T-cell (primary cell): ENCODE results near the gene MRGPRF. TPM values are rescaled to one million over a fixed set of nuclear protein-coding genes. Genes with fewer than 3 reads are reported as not detected.

ENCODE experiments used
- ATAC-seq, 4 experiments: fragments of 200-7000 bp in 3 of 4; fragments of 150-1000 bp in 1 of 4; cut with Tn5 transposase; replicated peaks in 1 of 4; 1 replicate in 3 of 4; 2 replicates in 1 of 4; pipeline ENCODE4 v1.10.0; 2021; ENCODE audit warnings: moderate library complexity in 3 of 4, mild to moderate bottlenecking in 2 of 4, moderate number of reproducible peaks in 1 of 4
- CTCF ChIA-PET, 2 donors: fragments of 300-600 bp; sonication (Branson Sonifier 250); formaldehyde crosslinking; loops; one replicate each; lab custom pipeline; 2022; ENCODE audit warnings: antibody characterized with exemption in 2 of 2; lab: Charles Lee
- POLR2A ChIA-PET, 2 donors: fragments of 300-600 bp; sonication (Branson Sonifier 250); formaldehyde crosslinking; loops; one replicate each; lab custom pipeline; 2022; ENCODE audit warnings: antibody characterized with exemption in 2 of 2; lab: Charles Lee
- DNase-seq, 35 experiments: peaks; one replicate each; pipeline versions ENCODE4 v3.0.0 to v3.0.0-alpha.2; 2013 to 2023
- H3K27ac ChIP-seq: one replicate; pipeline ENCODE4 v1.5.1; 2013; ENCODE audit warnings: low read length
- H3K27me3 ChIP-seq, 2 experiments: replicated peaks in 1 of 2; 1 replicate in 1 of 2; 2 replicates in 1 of 2; pipeline versions ENCODE4 v1.6.1 to v1.7.0; 2013; ENCODE audit warnings: low read length in 1 of 2, mixed read lengths in 1 of 2; ENCODE audit not compliant: control insufficient read depth in 2 of 2, insufficient read depth in 2 of 2; ENCODE audit errors: extremely low read depth in 1 of 2
- H3K36me3 ChIP-seq, 2 donors: 1 replicate in 1 of 2; 2 replicates in 1 of 2; pipeline versions ENCODE4 v1.6.1 to v1.7.0; 2013; ENCODE audit warnings: low read length in 1 of 2; ENCODE audit not compliant: control insufficient read depth in 2 of 2, insufficient read depth in 1 of 2; ENCODE audit errors: extremely low read depth in 1 of 2
- H3K4me1 ChIP-seq, 2 experiments: 1 replicate in 1 of 2; 2 replicates in 1 of 2; pipeline versions ENCODE4 v1.6.1 to v1.7.0; 2013; ENCODE audit warnings: low read length in 2 of 2, mixed read lengths in 1 of 2; ENCODE audit not compliant: insufficient read depth in 2 of 2, control insufficient read depth in 1 of 2; ENCODE audit errors: extremely low read depth in 1 of 2
- H3K4me3 ChIP-seq, 2 donors: 1 replicate in 1 of 2; 2 replicates in 1 of 2; pipeline versions ENCODE4 v1.5.1 to v1.7.0; 2013; ENCODE audit warnings: mild to moderate bottlenecking in 2 of 2, low read length in 1 of 2, moderate library complexity in 1 of 2; ENCODE audit not compliant: control insufficient read depth in 1 of 2; ENCODE audit errors: extremely low read depth in 1 of 2
- H3K9me3 ChIP-seq: 2 replicates; pipeline ENCODE4 v1.7.0; 2013
- H3K27ac Mint-ChIP-seq, 2 donors: one replicate each; pipeline ENCODE4 v1.8.0; 2020 to 2021; ENCODE audit warnings: mild to moderate bottlenecking in 2 of 2, mixed read lengths in 2 of 2
- H3K27me3 Mint-ChIP-seq, 2 donors: one replicate each; pipeline ENCODE4 v1.8.0; 2021 to 2022; ENCODE audit warnings: mixed read lengths in 2 of 2
- H3K36me3 Mint-ChIP-seq: one replicate; pipeline ENCODE4 v1.8.0; 2021; ENCODE audit warnings: mixed read lengths
- H3K4me1 Mint-ChIP-seq, 3 donors: one replicate each; pipeline ENCODE4 v1.8.0; 2020 to 2022; ENCODE audit warnings: mixed read lengths in 3 of 3, mild to moderate bottlenecking in 1 of 3
- H3K4me3 Mint-ChIP-seq, 3 donors: one replicate each; pipeline ENCODE4 v1.8.0; 2020 to 2022; ENCODE audit warnings: mild to moderate bottlenecking in 3 of 3, mixed read lengths in 3 of 3, moderate library complexity in 3 of 3
- H3K9me3 Mint-ChIP-seq, 3 donors: one replicate each; pipeline ENCODE4 v1.8.0; 2020 to 2022; ENCODE audit warnings: mixed read lengths in 3 of 3
- WGBS: methylation state at CpG from one replicate; pipeline ENCODE4 v1.1.5; 2013; ENCODE audit warnings: missing lambda C conversion rate; ENCODE audit not compliant: insufficient coverage; 5-methylcytosine and 5-hydroxymethylcytosine counted together
- total RNA-seq, 35 experiments: library from RNA in 6 of 35; stranded (reverse) in 6 of 35; fragments of 120-200 nt in 1 of 35; gene quantifications; one replicate each; pipeline versions ENCODE4 v1.2.1 to v1.2.4 and lab custom pipeline; 2013 to 2026

The MRGPRF gene
- total RNA-seq, 5 donors from 2014 or later (not counting 1 experiment from before 2014, with no cell fraction given) = not detected

- 68% methylated on average over 26 of the region's 28 CpGs for whole genome bisulfite sequencing
- H3K36me3 ChIP-seq = no peaks in the 10 kb centered on the region
- H3K4me1 Mint-ChIP-seq = peaks cover 5 to 9% (median 6%) of the 10 kb centered on the region in 3 donors
- peaks cover 0 to 17% of the 10 kb centered on the region in 2 experiments for H3K4me1 ChIP-seq
- peaks cover 0 to 66% of the 10 kb centered on the region in 2 experiments for H3K27me3 ChIP-seq
- ATAC-seq = no peak
- no peaks in the 10 kb centered on the region for H3K9me3 ChIP-seq
- ChIA-PET CTCF (no interaction called here), POLR2A (no interaction called here)
- H3K9me3 Mint-ChIP-seq = no peaks in the 10 kb centered on the region
- no peak overlapping the region for H3K4me3 Mint-ChIP-seq
- peaks cover 16 to 42% of the 10 kb centered on the region in 2 donors for H3K27me3 Mint-ChIP-seq
- H3K4me3 ChIP-seq = no peak overlapping the region
- no peak overlapping the region for H3K27ac Mint-ChIP-seq
- no peak for DNase-seq
- no peaks in the 10 kb centered on the region for H3K36me3 Mint-ChIP-seq
- no peak overlapping the region for H3K27ac ChIP-seq
Measured at GRCh38 chr11:69014084-69014851, 1.2 kb upstream of the MRGPRF start.

GRCh38 chr11:69012092-69013008 lies 696 bp downstream of the MRGPRF start:
- Mint-ChIP-seq H3K9me3 (no peaks in the 10 kb centered on the region), H3K36me3 (no peaks in the 10 kb centered on the region), H3K4me1 (peaks cover 5 to 9% (median 6%) of the 10 kb centered on the region in 3 donors), H3K27me3 (peaks cover 21 to 46% of the 10 kb centered on the region in 2 donors), H3K4me3 (peak overlapping the region in 1 of 3 donors; percentile 9), H3K27ac (no peak overlapping the region)
- CTCF ChIA-PET = no interaction called here
- Histone ChIP-seq H3K4me1 (peaks cover 0 to 17% of the 10 kb centered on the region in 2 experiments), H3K36me3 (no peaks in the 10 kb centered on the region), H3K4me3 (no peak overlapping the region), H3K9me3 (no peaks in the 10 kb centered on the region), H3K27me3 (peaks cover 0 to 74% of the 10 kb centered on the region in 2 experiments), H3K27ac (no peak overlapping the region)
- 41% methylated on average over 15 of the region's 21 CpGs for whole genome bisulfite sequencing
- DNase-seq = no peak
- no peak for ATAC-seq
- POLR2A ChIA-PET = no interaction called here

- Mint-ChIP-seq H3K36me3 (no peaks in the 10 kb centered on the region), H3K4me3 (peak overlapping the region in 1 of 3 donors; percentile 9), H3K27me3 (peaks cover 21 to 45% of the 10 kb centered on the region in 2 donors), H3K9me3 (no peaks in the 10 kb centered on the region), H3K27ac (no peak overlapping the region), H3K4me1 (peaks cover 5 to 9% (median 6%) of the 10 kb centered on the region in 3 donors)
- Histone ChIP-seq H3K9me3 (no peaks in the 10 kb centered on the region), H3K36me3 (no peaks in the 10 kb centered on the region), H3K27me3 (peaks cover 0 to 74% of the 10 kb centered on the region in 2 experiments), H3K4me1 (peaks cover 0 to 17% of the 10 kb centered on the region in 2 experiments), H3K4me3 (no peak overlapping the region), H3K27ac (no peak overlapping the region)
- ATAC-seq = no peak
- no peak for DNase-seq
- ChIA-PET CTCF (no interaction called here), POLR2A (no interaction called here)
- WGBS = 93% methylated on average over 4 of the region's 9 CpGs
Measured at GRCh38 chr11:69011624-69012091, 1.4 kb downstream of the MRGPRF start.

- peaks cover 5 to 9% (median 6%) of the 10 kb centered on the region in 3 donors for H3K4me1 Mint-ChIP-seq
- CTCF ChIA-PET = no interaction called here
- peaks cover 21 to 43% of the 10 kb centered on the region in 2 donors for H3K27me3 Mint-ChIP-seq
- H3K27ac Mint-ChIP-seq = no peak overlapping the region
- Histone ChIP-seq H3K4me1 (peaks cover 0 to 17% of the 10 kb centered on the region in 2 experiments), H3K27me3 (peaks cover 0 to 74% of the 10 kb centered on the region in 2 experiments), H3K27ac (no peak overlapping the region), H3K9me3 (no peaks in the 10 kb centered on the region), H3K36me3 (no peaks in the 10 kb centered on the region), H3K4me3 (no peak overlapping the region)
- no peaks in the 10 kb centered on the region for H3K36me3 Mint-ChIP-seq
- POLR2A ChIA-PET = no interaction called here
- DNase-seq (peak in 7 of 35 experiments; percentile 5 to 21 (median 11)), ATAC-seq (peak; percentile 69 to 75 (median 70))
- WGBS = 13% methylated on average over 42 of the region's 43 CpGs
- no peaks in the 10 kb centered on the region for H3K9me3 Mint-ChIP-seq
- peak overlapping the region in 1 of 3 donors; percentile 9 for H3K4me3 Mint-ChIP-seq
Measured at GRCh38 chr11:69010964-69011623, 2.0 kb downstream of the MRGPRF start.

- 50% methylated on average over 2 of the region's 9 CpGs for WGBS
- H3K9me3 ChIP-seq = no peaks in the 10 kb centered on the region
- H3K4me1 ChIP-seq = peaks cover 0 to 17% of the 10 kb centered on the region in 2 experiments
- H3K36me3 ChIP-seq = no peaks in the 10 kb centered on the region
- H3K4me3 Mint-ChIP-seq = no peak overlapping the region
- no peak overlapping the region for H3K4me3 ChIP-seq
- no peaks in the 10 kb centered on the region for H3K36me3 Mint-ChIP-seq
- DNase-seq (no peak), ATAC-seq (peak in 1 of 4 experiments; percentile 10)
- no peak overlapping the region for H3K27ac Mint-ChIP-seq
- H3K27me3 Mint-ChIP-seq = peaks cover 21 to 44% of the 10 kb centered on the region in 2 donors
- H3K27ac ChIP-seq = no peak overlapping the region
- ChIA-PET CTCF (no interaction called here), POLR2A (no interaction called here)
- H3K27me3 ChIP-seq = peaks cover 0 to 78% of the 10 kb centered on the region in 2 experiments
- H3K4me1 Mint-ChIP-seq = peaks cover 5 to 9% (median 6%) of the 10 kb centered on the region in 3 donors
- H3K9me3 Mint-ChIP-seq = no peaks in the 10 kb centered on the region
Measured at GRCh38 chr11:69010361-69010891, 2.6 kb downstream of the MRGPRF start.
